Umbilical cord (tissue), 2 donors: ENCODE measurements around the gene OPA3. TPM values are rescaled to one million over a fixed set of nuclear protein-coding genes. Genes with fewer than 3 reads are reported as not detected.
"Not testable (repeated sequence)": the region's sequence is repeated elsewhere in the genome, so short reads cannot be mapped to it uniquely, and the experiment has no call there.

ENCODE experiments used
- DNase-seq: peaks from one replicate; pipeline ENCODE4 v3.0.0-alpha.2; 2015; ENCODE audit warnings: low spot score
- total RNA-seq: library from RNA; depleted of rRNA; stranded (reverse); fragments of >200 nt; gene quantifications from one replicate; pipeline ENCODE4 v1.2.3, GENCODE V29; 2014; ENCODE audit warnings: low replicate concordance; ENCODE audit not compliant: insufficient read depth

The OPA3 gene
- total RNA-seq, 1 donor from 2014 or later = 4.8 TPM

GRCh38 chr19:45522010-45522941, 62.3 kb downstream of the OPA3 start:
- DNase-seq = no peak

- no peak for DNase-seq
Observed at GRCh38 chr19:45518469-45518826, 66.2 kb downstream of the OPA3 start.

- no peak for DNase-seq
Observed at GRCh38 chr19:45517641-45518468, 66.7 kb downstream of the OPA3 start.

GRCh38 chr19:45517238-45517637, 67.4 kb downstream of the OPA3 start:
- DNase-seq = no peak

GRCh38 chr19:45515807-45516401, 68.7 kb downstream of the OPA3 start:
- no peak for DNase-seq

GRCh38 chr19:45515081-45515624, 69.4 kb downstream of the OPA3 start:
- DNase-seq = no peak

- no peak for DNase-seq
Observed at GRCh38 chr19:45514376-45515051, 70.1 kb downstream of the OPA3 start.

GRCh38 chr19:45512881-45513483, 71.6 kb downstream of the OPA3 start:
- DNase-seq = no peak

GRCh38 chr19:45511074-45511473, 73.5 kb downstream of the OPA3 start:
- no peak for DNase-seq

GRCh38 chr19:45510352-45510751, 74.2 kb downstream of the OPA3 start:
- not testable (repeated sequence) for DNase-seq

- no peak for DNase-seq
Observed at GRCh38 chr19:45509692-45510015, 74.9 kb downstream of the OPA3 start.

- peak; percentile 58 for DNase-seq
Observed at GRCh38 chr19:45508861-45509691, 75.5 kb downstream of the OPA3 start.

- DNase-seq = peak; percentile 35
Observed at GRCh38 chr19:45508417-45508860, 76.2 kb downstream of the OPA3 start.

GRCh38 chr19:45507872-45508416, 76.7 kb downstream of the OPA3 start:
- DNase-seq = no peak

GRCh38 chr19:45506989-45507871, 77.4 kb downstream of the OPA3 start, which contains the start of gene VASP:
Gene VASP (plus strand): TSS chr19:45507479. CDS start chr19:45507772, 293 bp downstream.
- peak; percentile 91 for DNase-seq

- peak; percentile 94 for DNase-seq
Observed at GRCh38 chr19:45506246-45506988, 78.2 kb downstream of the OPA3 start.

- DNase-seq = no peak
Observed at GRCh38 chr19:45505996-45506245, 78.7 kb downstream of the OPA3 start.
